ENCODE data around the gene TRAM2.

The TRAM2 gene

DNA sequence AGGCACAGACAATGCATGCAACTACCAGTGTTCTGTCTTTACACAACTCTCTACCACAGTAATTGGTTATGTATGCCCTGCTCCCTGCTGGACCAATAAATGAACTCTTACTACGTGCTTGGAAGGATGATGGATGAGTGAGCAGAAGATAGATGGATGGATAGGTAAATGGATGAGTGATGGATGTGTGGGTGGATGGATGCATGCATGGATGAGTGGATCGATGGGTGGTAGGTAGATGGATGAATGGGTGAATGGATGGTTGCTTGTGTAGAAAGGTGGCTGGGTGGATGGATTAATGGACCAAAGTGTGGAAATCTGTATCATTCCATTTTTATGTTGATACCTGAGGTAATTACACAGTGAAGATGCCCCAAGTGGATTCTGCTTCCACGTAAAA, 10.1 kb upstream of the TRAM2 start:
- TF ChIP-seq, protein P1, sequence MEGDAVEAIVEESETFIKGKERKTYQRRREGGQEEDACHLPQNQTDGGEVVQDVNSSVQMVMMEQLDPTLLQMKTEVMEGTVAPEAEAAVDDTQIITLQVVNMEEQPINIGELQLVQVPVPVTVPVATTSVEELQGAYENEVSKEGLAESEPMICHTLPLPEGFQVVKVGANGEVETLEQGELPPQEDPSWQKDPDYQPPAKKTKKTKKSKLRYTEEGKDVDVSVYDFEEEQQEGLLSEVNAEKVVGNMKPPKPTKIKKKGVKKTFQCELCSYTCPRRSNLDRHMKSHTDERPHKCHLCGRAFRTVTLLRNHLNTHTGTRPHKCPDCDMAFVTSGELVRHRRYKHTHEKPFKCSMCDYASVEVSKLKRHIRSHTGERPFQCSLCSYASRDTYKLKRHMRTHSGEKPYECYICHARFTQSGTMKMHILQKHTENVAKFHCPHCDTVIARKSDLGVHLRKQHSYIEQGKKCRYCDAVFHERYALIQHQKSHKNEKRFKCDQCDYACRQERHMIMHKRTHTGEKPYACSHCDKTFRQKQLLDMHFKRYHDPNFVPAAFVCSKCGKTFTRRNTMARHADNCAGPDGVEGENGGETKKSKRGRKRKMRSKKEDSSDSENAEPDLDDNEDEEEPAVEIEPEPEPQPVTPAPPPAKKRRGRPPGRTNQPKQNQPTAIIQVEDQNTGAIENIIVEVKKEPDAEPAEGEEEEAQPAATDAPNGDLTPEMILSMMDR (conservative IDR thresholded peaks at IDR 0.05; ENCODE audit: low read depth, low read length): no peak
- no peak for DNase-seq (ENCODE audit: low read depth)

DNA sequence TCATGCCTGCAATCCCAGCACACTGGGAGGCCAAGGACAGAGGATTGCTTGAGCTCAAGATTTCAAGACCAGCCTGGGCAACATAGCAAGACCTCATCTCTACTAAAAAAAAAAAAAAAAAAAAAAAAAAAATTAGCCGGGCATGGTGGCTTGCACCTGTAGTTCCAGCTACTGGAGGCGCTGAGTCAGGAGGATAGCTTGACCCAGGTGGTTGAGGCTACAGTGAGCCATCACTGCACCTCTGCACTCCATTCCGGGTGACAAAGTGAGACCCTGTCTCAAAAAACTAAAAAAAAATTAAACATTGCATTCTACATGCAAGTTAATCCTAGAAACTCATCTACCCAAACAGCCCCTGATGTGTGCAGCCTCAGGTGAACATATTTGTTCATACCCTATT, 7.3 kb upstream of the TRAM2 start:
- H3K4me3 ChIP-seq (ENCODE audit: low read length): no peak overlapping the region
- TF ChIP-seq, protein P1 (conservative IDR thresholded peaks at IDR 0.05; ENCODE audit: low read depth, low read length): no peak
- DNase-seq (ENCODE audit: low read depth): no peak

More for the DNA sequence above, 10.1 kb upstream of the TRAM2 start:
- no peak overlapping the region for H3K4me3 ChIP-seq (ENCODE audit: low read length)

DNA sequence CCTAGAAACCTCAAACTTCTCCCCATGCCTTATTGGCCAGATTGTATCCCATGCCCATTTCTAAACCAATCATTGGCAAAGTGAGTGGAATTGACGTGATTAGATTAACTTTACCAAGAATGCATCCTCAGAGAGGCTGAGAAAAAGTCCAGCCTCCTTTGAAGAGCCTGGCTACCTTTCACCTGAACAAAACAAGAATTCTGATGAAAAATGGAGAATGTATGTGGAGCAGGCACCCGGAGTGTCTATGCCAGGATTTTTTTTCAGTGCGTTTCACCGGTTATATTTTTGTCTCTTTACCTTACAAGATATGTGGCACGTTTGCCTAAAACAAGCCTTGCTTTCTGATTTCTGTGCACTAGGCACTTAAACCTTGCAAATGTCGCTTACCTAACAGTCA, 6.1 kb upstream of the TRAM2 start:
- DNase-seq (ENCODE audit: low read depth): no peak
- TF ChIP-seq, protein P1 (conservative IDR thresholded peaks at IDR 0.05; ENCODE audit: low read depth, low read length): no peak
- H3K4me3 ChIP-seq (ENCODE audit: low read length): no peak overlapping the region

DNA sequence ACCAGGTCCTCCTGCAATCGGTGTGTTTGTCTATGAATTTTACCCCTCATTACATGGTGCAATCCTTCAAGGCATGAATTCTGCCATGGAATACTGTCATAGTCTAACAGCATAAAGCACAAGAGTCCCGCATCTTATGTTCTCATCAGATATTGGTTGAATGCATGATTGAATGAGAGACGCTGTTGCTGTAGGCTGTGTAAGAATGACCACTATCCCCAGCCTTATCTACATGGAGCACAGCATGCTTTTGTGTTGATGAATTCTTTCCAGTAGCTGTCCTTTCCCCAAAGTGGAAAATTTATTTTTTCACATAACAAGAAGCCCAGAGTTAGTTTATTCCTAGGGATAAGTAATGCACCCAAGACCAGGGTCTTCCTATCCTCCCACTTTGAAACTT, 5.6 kb upstream of the TRAM2 start:
- no peak overlapping the region for H3K4me3 ChIP-seq (ENCODE audit: low read length)
- DNase-seq (ENCODE audit: low read depth): no peak
- TF ChIP-seq, protein P1 (conservative IDR thresholded peaks at IDR 0.05; ENCODE audit: low read depth, low read length): no peak

DNA sequence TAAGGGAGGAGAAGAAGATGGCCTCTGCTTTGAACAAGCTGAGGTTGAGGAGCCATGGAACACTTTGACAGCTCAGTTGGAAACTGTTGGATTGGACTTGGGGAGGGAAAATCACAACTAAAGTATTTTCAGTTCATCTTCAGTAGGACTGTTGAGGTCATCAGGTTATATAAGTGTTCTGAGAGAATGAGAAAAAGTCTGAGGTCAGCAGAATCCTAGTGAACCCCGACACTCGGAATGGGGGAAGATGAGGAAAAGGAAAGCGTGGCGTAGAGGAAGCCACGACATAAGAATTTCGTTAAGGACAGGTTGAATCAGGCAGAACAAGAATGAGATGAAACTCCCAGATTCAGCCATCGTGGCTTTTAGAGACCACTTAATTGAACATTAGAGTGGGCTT, 4.0 kb upstream of the TRAM2 start:
- DNase-seq (ENCODE audit: low read depth): no peak
- H3K4me3 ChIP-seq (ENCODE audit: low read length): no peak overlapping the region
- TF ChIP-seq, protein P1 (conservative IDR thresholded peaks at IDR 0.05; ENCODE audit: low read depth, low read length): no peak

DNA sequence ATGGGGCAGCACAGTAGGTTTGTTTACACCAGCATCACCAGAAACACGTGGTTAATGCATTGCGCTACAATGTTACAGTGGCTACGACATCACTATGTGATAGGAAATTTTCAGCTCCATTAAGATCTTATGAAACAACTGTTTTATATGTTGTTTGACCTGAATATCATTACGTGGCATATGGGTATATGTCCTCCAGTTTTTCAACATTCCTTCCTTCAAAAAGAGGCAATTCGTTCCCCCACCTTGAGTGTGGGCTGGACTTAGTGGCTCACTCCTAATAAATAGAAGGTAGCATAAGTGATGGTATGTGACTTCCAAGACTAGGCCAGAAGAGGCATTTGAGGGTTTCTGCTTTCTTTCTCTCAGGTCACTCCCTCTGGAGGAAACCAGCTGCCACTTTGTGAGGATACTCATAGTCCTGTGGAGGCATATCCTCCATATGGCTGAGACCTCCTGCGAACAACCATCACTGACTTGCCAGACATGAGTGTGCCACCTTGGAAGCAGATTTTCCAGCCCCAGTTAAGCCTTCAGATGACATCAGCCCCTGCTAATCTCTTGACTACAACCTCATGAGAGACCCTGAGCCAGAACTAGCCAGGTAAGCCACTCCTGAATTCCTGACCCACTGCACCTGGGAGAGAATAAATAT, 2.3 kb upstream of the TRAM2 start:
- no peak for DNase-seq (ENCODE audit: low read depth)
- H3K4me3 ChIP-seq (ENCODE audit: low read length): no peak overlapping the region

More for the DNA sequence above, 2.3 kb upstream of the TRAM2 start:
- TF ChIP-seq, protein P1 (conservative IDR thresholded peaks at IDR 0.05; ENCODE audit: low read depth, low read length): no peak

All from retinal pigment epithelial cell (primary cell).